HG03025 (cell line): ENCODE results near the gene GCSAM.

Experiments used
- ATAC-seq: cut with Tn5 transposase; IDR thresholded peaks from one replicate; pipeline ENCODE4 v1.9.1; 2021; ENCODE audit warnings: mild to moderate bottlenecking, moderate library complexity; ENCODE audit not compliant: unreplicated experiment, low FRiP score

GCSAM gene

GRCh38 chr3:112111785-112112402, 21.2 kb downstream of the GCSAM start:
- ATAC-seq, result peak; percentile 61

DNA sequence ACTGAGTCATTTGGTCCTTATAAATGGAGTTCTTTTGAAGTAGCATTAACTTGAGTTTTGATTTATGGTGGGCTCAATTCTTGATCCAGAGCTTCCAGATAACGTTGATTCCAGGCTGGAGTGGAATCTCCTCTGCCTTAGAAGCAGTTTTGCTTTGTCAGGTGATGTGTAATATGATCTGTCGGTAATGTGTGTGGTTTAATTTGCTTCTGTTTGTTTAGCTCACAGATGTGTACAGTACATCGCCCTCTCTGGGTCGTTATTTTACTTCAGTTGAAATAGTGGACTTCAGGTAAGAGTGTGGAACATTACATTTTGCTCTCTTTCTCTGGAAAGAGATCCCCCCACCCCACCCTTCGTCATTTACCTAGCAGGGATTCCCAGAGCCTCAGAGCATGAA, 23.7 kb downstream of the GCSAM start:
- no peak for ATAC-seq

DNA sequence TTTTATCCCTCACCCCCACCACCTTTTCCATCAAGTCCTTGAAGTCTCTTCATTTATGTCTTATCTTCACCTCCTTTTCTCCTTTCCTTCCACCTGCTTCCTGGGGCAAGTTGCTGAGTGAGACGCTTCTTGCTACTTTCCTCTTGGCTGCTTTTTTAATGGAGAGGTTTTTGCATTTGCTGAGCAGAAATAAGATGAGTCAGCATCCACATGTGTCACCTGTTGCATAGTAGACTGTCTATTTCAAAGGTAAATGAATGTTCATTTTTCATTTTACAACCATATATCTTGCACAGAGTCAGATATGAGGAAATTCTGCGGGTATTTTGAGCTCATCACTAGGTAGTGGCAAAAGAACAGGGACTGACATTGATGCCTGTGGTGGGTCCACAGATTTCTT, 28.3 kb downstream of the GCSAM start:
- no peak for ATAC-seq

DNA sequence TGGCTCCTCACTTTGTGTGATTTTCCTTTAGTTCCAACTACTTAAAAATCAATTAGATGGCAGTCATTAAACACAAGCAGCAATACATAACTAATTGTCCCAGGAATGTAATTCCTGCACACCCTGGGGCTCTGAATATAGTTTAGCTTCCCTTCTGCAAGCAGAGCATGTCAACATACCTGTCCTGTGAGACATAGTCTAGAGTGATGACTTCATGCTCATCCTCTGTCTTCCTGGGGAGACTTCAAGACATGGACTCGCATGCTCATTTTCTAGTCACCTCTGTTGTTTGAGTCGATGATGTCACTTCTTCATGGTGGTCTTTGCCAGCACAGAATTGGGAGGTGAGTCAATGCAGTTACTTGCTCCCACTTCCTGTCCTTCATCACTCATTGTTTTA, 31.1 kb downstream of the GCSAM start:
- no peak for ATAC-seq

- ATAC-seq, result no peak
Observed at GRCh38 chr3:112097378-112097777, 35.7 kb downstream of the GCSAM start.

- no peak for ATAC-seq
Observed at GRCh38 chr3:112096176-112096575, 36.9 kb downstream of the GCSAM start.

GRCh38 chr3:112095731-112096130, 37.3 kb downstream of the GCSAM start:
- no peak for ATAC-seq

- ATAC-seq, result no peak
Observed at GRCh38 chr3:112093180-112093522, 39.9 kb downstream of the GCSAM start.

DNA sequence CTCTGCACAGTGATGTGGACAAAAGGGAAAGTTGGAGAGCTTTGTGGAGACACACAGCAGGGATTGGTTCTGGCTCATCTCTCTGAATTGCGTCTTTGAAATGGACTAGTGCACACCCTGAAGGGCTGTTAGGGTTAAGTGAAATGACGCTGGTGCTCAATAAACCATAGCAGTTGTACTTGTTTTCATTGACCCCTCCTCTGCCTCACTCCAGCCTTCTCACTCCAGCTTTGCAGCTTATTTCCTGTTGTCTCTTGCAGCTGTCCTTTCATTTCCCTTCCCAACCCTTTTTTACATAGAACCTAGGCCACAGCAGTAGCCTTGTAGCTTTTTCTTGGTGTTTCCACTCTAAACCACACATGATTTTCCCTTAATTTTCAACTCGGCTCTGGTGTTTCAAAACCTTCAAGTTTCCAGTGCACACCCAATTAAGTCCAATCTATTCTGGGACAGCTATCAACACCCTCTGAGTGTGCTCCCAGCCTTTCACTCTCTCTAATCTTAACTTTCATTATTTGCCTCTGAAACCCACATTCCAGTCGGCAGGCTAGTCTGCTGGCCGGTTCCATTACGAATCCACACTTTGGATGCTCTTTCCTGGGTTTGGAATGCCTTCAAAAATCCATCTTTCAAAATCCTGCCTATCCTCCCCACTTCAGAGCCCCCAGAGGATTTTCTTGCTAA, 40.4 kb downstream of the GCSAM start:
- no peak for ATAC-seq

GRCh38 chr3:112090887-112091586, 42.0 kb downstream of the GCSAM start:
- no peak for ATAC-seq

GRCh38 chr3:112089956-112090886, 42.8 kb downstream of the GCSAM start:
- no peak for ATAC-seq

DNA sequence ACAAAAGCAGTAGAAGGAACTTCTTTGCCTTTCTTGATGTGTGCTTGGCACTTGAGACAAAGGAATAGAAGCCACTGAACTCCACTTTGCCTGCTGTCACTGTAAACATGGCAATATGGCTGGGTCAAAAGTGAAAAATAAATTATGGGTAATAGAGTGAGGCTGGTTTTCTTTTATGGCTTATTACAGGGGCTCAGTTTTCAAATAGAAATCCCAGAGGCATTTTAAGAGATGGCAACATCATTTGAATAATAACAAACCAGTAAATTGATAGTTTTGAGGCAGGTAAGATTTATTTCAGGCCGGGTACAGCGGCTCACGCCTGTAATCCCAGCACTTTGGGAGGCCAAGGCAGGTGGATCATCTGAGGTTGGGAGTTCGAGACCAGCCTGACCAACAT, 44.1 kb downstream of the GCSAM start:
- ATAC-seq, result no peak

DNA sequence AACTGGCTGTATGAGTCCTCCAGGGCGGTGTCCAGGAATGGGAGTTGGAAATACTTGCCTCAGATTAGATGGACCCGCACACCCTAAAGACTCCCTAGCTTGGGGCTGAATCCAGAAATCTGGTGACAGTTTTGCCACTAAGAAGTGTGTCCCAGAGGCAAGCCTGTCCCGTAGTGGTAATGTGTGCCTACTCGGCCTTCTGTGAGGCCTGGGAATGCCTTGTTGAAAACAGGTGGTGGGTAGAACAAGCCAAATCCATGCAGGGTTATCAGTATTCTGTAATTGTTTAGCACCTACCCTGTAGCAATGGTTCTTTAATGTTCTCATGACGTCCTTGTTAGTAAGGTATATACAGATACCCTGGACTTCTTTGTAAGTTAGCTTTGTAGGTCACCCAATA, 45.3 kb downstream of the GCSAM start:
- no peak for ATAC-seq

GRCh38 chr3:112086875-112087524, 46.0 kb downstream of the GCSAM start:
- no peak for ATAC-seq

DNA sequence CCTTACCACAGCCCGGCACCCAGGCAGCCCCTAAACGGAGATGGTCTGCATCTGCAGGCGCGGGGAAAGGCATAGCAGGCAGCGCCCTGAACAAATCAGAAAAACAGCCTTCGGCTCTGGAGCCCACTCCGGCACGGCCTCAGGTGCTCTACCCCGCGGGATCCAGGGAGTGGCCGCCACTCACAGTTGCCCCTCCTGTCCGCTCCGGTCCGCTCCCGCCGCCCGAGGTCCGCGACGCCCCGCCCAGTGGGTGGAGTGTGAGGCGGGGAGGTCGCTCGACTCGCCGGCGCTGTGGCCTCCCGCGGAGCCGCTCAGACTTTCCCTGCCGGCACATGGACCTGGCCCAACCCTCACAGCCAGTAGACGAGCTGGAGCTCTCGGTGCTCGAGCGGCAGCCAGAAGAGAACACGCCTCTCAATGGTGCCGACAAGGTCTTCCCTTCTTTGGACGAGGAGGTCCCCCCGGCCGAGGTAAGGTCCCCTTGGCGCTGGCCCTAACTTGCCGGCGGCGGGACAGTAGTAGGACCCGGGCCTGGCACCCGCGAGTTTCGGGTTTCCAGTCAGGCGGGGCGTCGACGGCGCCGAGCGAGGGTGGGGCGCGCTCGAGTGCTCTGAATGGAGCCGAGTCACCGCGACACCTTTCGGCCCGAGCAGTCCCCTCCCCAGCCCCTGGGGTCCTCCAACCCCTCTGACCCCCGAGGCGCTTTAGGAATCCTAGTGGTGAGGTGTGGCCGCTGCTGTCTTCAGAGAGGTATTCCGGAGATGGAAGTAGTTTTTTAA, 46.8 kb downstream of the GCSAM start, which contains the start of gene C3orf52:
Gene C3orf52, plus strand, starts transcription at position 314 of the 779 bp plus-strand sequence. Its CDS starts 19 bp downstream, at position 333.
- peak; percentile 88 for ATAC-seq

DNA sequence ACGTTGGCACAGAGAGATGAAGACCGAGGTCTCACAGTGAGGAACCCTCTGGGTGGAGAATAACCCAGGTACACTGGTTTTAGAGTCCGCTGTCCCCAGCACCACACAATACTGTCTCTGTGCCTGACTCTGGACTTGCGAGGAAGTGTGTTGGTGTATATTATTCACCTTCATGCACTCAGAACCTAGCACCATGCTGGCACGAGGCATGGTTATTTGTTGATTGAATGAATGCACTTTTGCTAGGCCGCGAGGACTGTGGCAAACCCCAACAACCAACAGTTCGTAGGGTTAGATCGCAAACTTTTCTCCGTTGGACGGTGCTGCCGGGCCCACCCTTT, 47.3 kb downstream of the GCSAM start:
- ATAC-seq, result peak; percentile 14

GRCh38 chr3:112084980-112085705, 47.9 kb downstream of the GCSAM start:
- ATAC-seq, result no peak

DNA sequence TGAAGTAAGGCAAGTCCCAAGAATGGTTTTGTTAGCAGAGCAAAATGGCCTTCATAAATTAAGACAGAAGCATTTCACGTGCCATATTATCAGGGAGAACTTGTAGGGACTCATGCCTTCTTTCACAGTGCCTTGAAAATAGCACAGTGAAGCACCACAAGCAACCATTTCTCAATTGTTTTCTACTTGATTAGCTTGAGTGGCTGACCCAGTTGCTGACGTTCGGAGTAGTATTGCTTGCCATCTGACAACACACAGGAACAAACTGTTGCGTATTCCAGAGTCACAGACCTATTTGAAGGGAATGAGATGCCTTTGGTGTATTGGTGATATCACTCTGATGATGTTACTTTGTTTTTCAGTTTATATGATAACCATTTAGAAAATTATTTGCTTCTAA, 49.8 kb downstream of the GCSAM start:
- no peak for ATAC-seq
